ENCODE data around the gene BCAR1.

Gene BCAR1

GRCh38 chr16:75193265-75193650 lies 58.2 kb downstream of the BCAR1 start:
- TF ChIP-seq POLR2AphosphoS5 (IDR thresholded peaks at IDR 0.05; ENCODE audit: low read depth, low read length): no peak
- no peak for TF ChIP-seq SIN3A (IDR thresholded peaks at IDR 0.05; ENCODE audit: borderline replicate concordance, insufficient read depth, low read length)
- no peak for TF ChIP-seq REST (IDR thresholded peaks at IDR 0.05; ENCODE audit: insufficient read depth in 1 of 2, low read depth in 2 of 2, low read length in 2 of 2)
- no peak for TF ChIP-seq FOXP2 (optimal IDR thresholded peaks at IDR 0.05; ENCODE audit: borderline replicate concordance, extremely low read depth, extremely low read length, insufficient read depth)
- no peak for TF ChIP-seq TAF1 (IDR thresholded peaks at IDR 0.05; ENCODE audit: borderline replicate concordance, insufficient read depth, low read length)

- TF ChIP-seq REST (IDR thresholded peaks at IDR 0.05; ENCODE audit: insufficient read depth in 1 of 2, low read depth in 2 of 2, low read length in 2 of 2) (no peak), TAF1 (IDR thresholded peaks at IDR 0.05; ENCODE audit: borderline replicate concordance, insufficient read depth, low read length) (no peak), FOXP2 (optimal IDR thresholded peaks at IDR 0.05; ENCODE audit: borderline replicate concordance, extremely low read depth, extremely low read length, insufficient read depth) (no peak), SIN3A (IDR thresholded peaks at IDR 0.05; ENCODE audit: borderline replicate concordance, insufficient read depth, low read length) (no peak), POLR2AphosphoS5 (IDR thresholded peaks at IDR 0.05; ENCODE audit: low read depth, low read length) (no peak)
Observed at GRCh38 chr16:75192606-75193264, 58.7 kb downstream of the BCAR1 start.

- TF ChIP-seq FOXP2 (optimal IDR thresholded peaks at IDR 0.05; ENCODE audit: borderline replicate concordance, extremely low read depth, extremely low read length, insufficient read depth): no peak
- TF ChIP-seq POLR2AphosphoS5 (IDR thresholded peaks at IDR 0.05; ENCODE audit: low read depth, low read length): no peak
- TF ChIP-seq REST (IDR thresholded peaks at IDR 0.05; ENCODE audit: insufficient read depth in 1 of 2, low read depth in 2 of 2, low read length in 2 of 2): no peak
- TF ChIP-seq TAF1 (IDR thresholded peaks at IDR 0.05; ENCODE audit: borderline replicate concordance, insufficient read depth, low read length): no peak
- no peak for TF ChIP-seq SIN3A (IDR thresholded peaks at IDR 0.05; ENCODE audit: borderline replicate concordance, insufficient read depth, low read length)
Observed at GRCh38 chr16:75189638-75190245, 61.7 kb downstream of the BCAR1 start.

- TF ChIP-seq POLR2AphosphoS5 (IDR thresholded peaks at IDR 0.05; ENCODE audit: low read depth, low read length) (no peak), FOXP2 (optimal IDR thresholded peaks at IDR 0.05; ENCODE audit: borderline replicate concordance, extremely low read depth, extremely low read length, insufficient read depth) (no peak), TAF1 (IDR thresholded peaks at IDR 0.05; ENCODE audit: borderline replicate concordance, insufficient read depth, low read length) (no peak), SIN3A (IDR thresholded peaks at IDR 0.05; ENCODE audit: borderline replicate concordance, insufficient read depth, low read length) (no peak), REST (IDR thresholded peaks at IDR 0.05; ENCODE audit: insufficient read depth in 1 of 2, low read depth in 2 of 2, low read length in 2 of 2) (no peak)
Observed at GRCh38 chr16:75188832-75189477, 62.5 kb downstream of the BCAR1 start.
